PC-3 (cell line): Measurements from ENCODE around the gene TNPO2.

Source experiments
- CTCF ChIP-seq: fragments of 300-600 bp; sonication (generic); conservative IDR thresholded peaks from 2 replicates; pipeline ENCODE4 v1.5.1; 2017; ENCODE audit warnings: antibody characterized with exemption, low read depth, mild to moderate bottlenecking, low read length
- EZH2phosphoT487 ChIP-seq: fragments of 300-600 bp; sonication (generic); IDR thresholded peaks from 2 replicates; pipeline ENCODE4 v1.6.1; 2018; ENCODE audit warnings: mild to moderate bottlenecking, antibody characterized with exemption, low read length, borderline replicate concordance

GRCh38 chr19:12660980-12661379 is 62.8 kb downstream of the TNPO2 start:
- TF ChIP-seq CTCF (no peak), EZH2phosphoT487 (no peak)
